HG03135 (cell line): Measurements from ENCODE around the gene C1orf226.

ENCODE experiments used
- ATAC-seq: cut with Tn5 transposase; IDR thresholded peaks from one replicate; pipeline ENCODE4 v1.9.1; 2021; ENCODE audit warnings: mild to moderate bottlenecking, moderate library complexity; ENCODE audit not compliant: unreplicated experiment

Gene C1orf226

DNA sequence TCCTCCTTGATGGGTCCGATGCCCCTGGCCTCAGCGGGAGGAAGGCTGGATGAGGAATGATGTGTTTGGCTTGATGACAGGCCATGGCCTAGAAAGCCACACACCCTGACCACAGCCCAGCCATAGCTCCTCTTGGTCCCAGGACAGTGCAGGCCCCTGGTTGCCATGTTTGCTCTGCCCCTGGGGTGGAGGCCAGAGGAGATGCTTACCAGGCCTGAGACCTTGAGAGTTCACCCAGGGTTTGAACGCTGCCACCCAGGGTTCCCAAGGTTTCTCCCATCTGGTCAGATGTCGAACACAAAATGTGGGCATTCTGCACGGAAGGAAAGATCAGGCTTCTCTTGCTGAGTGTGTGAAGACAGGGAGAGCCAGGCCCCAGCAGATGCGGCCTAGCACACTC, 2.6 kb downstream of the C1orf226 start:
- no peak for ATAC-seq

DNA sequence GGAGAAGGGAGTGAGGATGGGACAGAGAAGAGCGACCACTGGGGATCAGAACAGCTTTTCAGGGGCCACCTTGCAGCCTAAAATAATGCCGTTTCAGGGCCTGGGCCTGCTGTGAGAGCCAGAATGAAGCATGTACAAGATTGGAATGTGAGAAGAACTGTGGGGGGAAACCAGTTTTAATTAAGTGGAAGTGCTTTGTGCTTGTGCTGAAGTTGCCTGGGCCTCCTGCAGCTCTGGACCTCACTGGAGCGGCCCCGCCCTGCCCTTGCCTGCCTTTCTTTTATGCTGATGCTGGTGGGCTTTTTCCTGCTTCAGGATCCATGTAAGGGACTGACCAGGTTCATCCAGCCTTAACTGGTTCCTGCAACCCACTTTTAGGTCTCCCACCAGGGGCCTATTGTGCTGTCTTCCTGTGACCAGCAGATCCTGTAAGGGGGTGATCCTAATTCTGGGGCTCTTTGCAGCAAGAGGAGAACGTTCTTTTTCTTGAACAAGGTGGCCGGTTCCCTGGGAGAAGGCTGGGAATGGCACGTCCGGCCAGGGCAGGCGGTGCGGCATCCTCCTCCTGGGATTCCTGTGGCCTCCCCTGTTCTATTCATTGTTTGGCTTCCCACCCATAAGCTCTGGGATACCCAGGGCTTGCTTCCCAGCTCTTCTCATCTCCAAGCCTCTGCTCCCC, 3.2 kb downstream of the C1orf226 start:
- ATAC-seq, result no peak

DNA sequence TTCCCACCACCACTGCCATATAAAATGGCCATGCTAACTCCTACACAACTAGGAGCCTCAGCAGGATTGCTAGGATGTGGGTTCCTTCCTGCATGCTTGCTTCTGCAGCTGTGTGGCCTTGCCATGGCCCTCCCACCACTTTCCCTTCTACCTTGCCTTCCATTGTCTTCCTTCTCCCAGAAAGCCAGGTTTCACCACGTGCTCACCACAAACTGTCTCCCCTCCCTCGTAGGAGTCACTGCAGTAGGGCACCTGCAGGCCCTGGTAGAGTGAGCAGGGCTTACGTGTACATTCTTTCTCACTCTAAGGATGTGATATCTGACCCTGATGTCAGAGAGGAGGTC, 3.7 kb downstream of the C1orf226 start:
- no peak for ATAC-seq

- no peak for ATAC-seq
These were observed 4.2 kb downstream of the C1orf226 start for GRCh38 chr1:162385702-162386101.

GRCh38 chr1:162386292-162387225, 5.0 kb downstream of the C1orf226 start:
- no peak for ATAC-seq

DNA sequence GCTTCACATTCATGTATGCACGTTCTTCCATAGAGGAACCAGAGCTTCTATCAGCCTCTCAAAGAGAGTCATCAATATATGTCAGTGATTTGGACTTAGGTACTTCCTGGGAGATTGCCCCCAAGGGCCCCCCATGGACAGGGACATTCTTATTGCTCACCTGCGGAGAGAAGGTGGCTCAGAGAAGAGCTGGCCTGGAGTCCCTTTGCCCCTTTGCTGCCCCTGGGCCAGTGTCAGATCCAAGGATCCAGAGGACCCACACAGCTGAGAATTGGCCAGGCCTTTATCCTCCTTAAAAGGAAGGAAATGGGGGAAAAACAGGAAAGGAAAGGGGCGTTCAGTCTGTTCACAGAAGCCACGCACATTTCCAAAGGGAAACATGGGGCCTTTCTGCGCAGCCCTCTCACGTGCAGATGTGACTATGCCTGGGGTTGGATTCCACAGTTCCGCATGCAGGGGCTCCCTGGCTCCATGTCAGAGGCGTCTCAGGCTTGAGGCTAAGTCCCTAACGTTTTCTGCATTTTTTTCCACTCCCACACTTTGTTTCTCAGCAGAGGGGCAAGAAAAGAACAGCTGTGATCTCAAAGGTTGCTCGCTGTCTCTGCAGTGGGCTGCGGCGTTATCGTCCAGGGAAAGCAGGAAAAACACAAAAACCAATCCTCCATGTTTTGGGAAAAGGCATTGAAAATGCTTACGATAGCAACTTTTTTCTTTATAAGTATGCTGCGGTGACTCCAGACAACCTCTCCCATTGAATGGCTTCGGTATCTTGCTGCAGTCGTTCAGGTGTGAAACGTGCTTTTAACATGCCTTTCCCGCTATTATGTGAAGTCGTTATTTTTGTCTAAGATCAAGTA, 5.9 kb downstream of the C1orf226 start:
- ATAC-seq, result no peak

- ATAC-seq, result no peak
These were observed 6.6 kb downstream of the C1orf226 start for GRCh38 chr1:162388083-162388594.

DNA sequence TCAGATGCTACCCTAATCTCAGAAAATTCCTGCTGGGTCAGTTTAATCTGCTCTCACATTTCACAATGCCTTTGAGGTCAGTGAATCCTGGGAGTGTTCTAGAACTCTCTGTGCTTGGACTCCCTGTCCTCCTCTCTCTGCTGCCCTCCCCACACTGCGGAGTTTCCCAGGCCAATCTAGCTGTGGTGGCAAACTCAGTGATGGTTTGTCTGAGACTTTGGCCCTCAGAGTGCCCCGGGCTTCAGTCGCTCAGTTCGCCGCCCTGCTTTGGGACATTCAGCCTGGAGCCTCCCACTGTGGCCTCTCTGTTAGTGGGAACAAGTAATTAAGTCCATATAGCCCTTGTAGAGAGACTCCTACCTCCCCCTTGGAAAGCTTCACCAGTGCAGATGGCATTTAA, 7.1 kb downstream of the C1orf226 start:
- ATAC-seq, result no peak

GRCh38 chr1:162389021-162389818, 7.7 kb downstream of the C1orf226 start:
- no peak for ATAC-seq

- ATAC-seq, result no peak
These were observed 8.4 kb downstream of the C1orf226 start for GRCh38 chr1:162389971-162390370.

- no peak for ATAC-seq
These were observed 9.1 kb downstream of the C1orf226 start for GRCh38 chr1:162390396-162391185.

GRCh38 chr1:162391790-162392563, 10.4 kb downstream of the C1orf226 start:
- ATAC-seq, result no peak

DNA sequence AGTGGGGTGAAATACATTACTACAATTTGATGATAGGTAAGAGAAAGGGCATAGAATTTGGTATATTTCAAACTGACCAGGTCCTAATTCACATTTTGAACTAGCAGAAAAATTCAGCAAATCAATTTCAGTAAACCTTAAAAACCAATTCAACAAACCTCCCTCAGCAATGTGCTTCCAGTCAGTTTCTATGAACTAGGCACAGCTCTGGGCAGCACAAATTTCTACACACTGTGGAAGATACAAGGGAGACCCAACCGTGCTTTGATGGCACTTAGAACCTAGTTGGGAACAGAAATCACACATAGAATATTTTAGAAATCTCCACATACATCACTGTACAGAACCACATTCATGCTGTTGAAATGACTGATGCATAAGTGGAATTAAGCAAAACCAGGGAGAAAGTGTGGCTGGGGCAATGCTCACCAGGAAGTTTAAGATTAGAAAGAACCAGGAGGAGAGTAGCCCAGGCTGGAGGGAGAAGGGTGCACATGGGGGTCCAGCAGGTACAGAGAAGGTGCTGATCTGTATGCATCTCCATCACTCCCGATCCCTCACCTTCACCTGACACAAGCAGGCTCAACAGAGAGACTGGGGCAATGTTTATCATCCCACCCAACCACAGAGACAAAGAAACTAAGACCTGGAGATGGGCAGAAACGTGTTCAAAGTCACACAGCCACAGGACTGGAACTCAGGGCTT, 14.8 kb downstream of the C1orf226 start:
- ATAC-seq, result no peak

DNA sequence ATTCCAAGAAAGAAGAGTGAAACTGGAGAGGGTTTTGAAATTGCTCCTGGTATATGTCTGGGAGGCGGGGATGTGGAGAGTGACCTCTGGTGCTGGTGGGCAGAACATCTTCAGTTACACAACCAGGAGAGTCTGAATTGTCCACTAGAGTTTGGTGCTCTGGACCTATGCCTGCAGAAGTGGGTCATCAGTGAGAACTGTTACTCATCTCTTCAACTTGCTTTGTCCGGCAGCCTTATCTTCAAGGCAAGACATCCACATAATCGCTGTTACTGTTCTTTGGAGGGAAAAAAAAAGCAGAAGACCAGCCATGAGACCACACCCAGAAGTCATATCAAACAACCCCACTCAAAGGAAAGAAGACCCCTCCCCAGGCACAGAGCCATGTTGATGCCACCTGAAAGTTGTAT, 15.5 kb downstream of the C1orf226 start:
- ATAC-seq, result no peak

GRCh38 chr1:162397943-162398560, 16.5 kb downstream of the C1orf226 start:
- no peak for ATAC-seq

DNA sequence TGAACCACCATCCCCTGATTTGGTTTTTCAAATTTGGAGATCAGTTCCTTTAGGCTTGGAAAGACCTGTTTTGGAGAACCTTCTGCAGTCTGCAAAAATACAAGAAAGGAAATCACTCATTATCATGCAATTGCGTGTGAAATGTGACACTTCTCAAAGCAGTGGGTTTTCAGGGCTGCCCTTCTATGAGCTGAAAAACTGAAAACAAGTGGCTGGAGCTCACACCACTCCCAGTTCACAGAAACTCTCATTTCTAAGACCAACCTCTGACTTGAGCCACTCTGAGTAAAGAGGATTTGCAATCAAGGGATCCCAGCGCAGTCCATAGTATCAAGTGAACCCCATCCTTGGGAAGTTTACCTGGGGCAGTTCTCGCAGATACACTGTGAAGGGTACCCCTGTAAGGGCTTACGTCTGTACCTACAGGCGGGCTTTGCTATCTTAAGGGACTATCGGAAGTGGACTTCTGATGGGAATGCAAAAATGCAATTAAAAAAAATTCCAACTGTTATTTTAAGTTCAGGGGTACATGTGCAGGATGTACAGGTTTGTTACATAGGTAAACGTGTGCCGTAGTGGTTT, 17.6 kb downstream of the C1orf226 start:
- ATAC-seq, result no peak

DNA sequence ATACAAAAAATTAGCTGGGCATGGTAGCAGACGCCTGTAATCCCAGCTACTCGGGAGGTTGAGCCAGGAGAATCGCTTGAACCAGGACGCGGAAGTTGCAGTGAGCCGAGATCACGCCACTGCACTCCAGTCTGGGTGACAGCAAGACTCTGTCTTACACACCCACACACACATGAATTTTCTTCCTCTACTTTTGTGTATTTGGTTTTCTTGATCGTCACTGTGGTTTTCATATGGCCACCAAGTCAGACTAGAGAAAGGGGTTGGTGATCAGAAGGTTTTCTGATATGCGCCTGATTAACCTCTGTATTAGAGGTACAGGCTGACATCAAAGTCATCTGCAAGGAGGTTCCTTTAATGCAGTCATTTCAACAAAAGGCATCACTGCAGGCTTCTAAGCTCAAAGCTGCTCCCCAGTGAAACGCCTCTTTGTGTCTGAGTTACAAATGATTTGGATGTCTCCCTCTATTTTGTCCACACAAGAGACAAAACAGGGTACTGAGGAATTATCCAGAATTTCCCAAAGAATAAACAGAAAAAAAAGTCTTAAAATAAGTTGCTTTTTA, 19.3 kb downstream of the C1orf226 start:
- ATAC-seq, result no peak
